Endothelial cell of umbilical vein (primary cell): ENCODE measurements around the gene MOCS1.

Source experiments
- CTCF ChIP-seq, 2 donors: IDR thresholded peaks; 1 replicate in 1 of 2; 2 replicates in 1 of 2; pipeline ENCODE4 v1.5.1; 2011; ENCODE audit warnings: low read length in 2 of 2, mild to moderate bottlenecking in 2 of 2, moderate library complexity in 2 of 2, control low read depth in 1 of 2, inconsistent platforms in 1 of 2, low read depth in 1 of 2; ENCODE audit not compliant: insufficient read depth in 1 of 2; ENCODE audit errors: extremely low read depth in 1 of 2
- EZH2 ChIP-seq: IDR thresholded peaks from 2 replicates; pipeline ENCODE4 v1.6.1; 2012; ENCODE audit warnings: borderline replicate concordance, low read depth, mild to moderate bottlenecking, moderate library complexity, low read length, inconsistent platforms; ENCODE audit not compliant: severe bottlenecking
- JUN ChIP-seq: IDR thresholded peaks from 2 replicates; pipeline ENCODE4 v1.6.1; 2011; ENCODE audit warnings: borderline replicate concordance, low read depth; ENCODE audit not compliant: insufficient read length, insufficient read depth
- MAX ChIP-seq: IDR thresholded peaks from 2 replicates; pipeline ENCODE4 v1.6.1; 2011; ENCODE audit not compliant: insufficient read depth, insufficient read length
- POLR2A ChIP-seq: IDR thresholded peaks from 2 replicates; pipeline ENCODE4 v1.6.1; 2012; ENCODE audit warnings: low read depth, mild to moderate bottlenecking, control low read depth, low read length
- POLR2AphosphoS5 ChIP-seq: IDR thresholded peaks from 2 replicates; pipeline ENCODE4 v1.6.1; 2012; ENCODE audit warnings: low read depth, mild to moderate bottlenecking, control low read depth, low read length, moderate library complexity; ENCODE audit not compliant: insufficient read depth

GRCh38 chr6:39930540-39930939, 3.7 kb downstream of the MOCS1 start:
- no peak for TF ChIP-seq CTCF (IDR thresholded peaks at IDR 0.05; ENCODE audit: extremely low read depth in 1 of 2, insufficient read depth in 1 of 2, low read depth in 1 of 2, low read length in 2 of 2)
- TF ChIP-seq POLR2AphosphoS5 = no peak
- TF ChIP-seq EZH2 = no peak
- TF ChIP-seq POLR2A = no peak
- no peak for TF ChIP-seq MAX
- no peak for TF ChIP-seq JUN
